SK-N-SH (cell line): Measurements from ENCODE around the gene RAB15. TPM values are rescaled to one million over a fixed set of nuclear protein-coding genes. Genes with fewer than 3 reads are reported as not detected.

Experiments
- CTCF ChIA-PET: fragments of 300-600, 350-600 bp; formaldehyde crosslinking; extraction: SDS; loops from one replicate; lab custom pipeline; 2021; lab: Yijun Ruan, JAX
- POLR2A ChIA-PET: fragments of 350-600 bp; sonication (Branson Sonifier 250); formaldehyde crosslinking; extraction: SDS; loops from one replicate; lab custom pipeline; 2020; ENCODE audit warnings: antibody characterized with exemption, inconsistent platforms; lab: Yijun Ruan, JAX
- DNase-seq: peaks from one replicate; pipeline ENCODE4 v3.0.0; 2012
- H2AFZ ChIP-seq: fragments of 200-600 bp; sonication (generic); 2 replicates; pipeline ENCODE4 v1.8.1; 2016; ENCODE audit warnings: antibody characterized with exemption, mild to moderate bottlenecking, low read depth
- H3F3A ChIP-seq: fragments of 200-600 bp; sonication (generic); replicated peaks from 2 replicates; pipeline ENCODE3; 2016; ENCODE audit warnings: antibody characterized with exemption, mild to moderate bottlenecking; ENCODE audit not compliant: insufficient read depth
- H3K27ac ChIP-seq, 2 experiments: fragments of 200-500 bp in 1 of 2; fragments of 200-600 bp in 1 of 2; sonication (Bioruptor generic) in 1 of 2; sonication (generic), shearing (Covaris generic) in 1 of 2; 2 replicates each; pipeline versions ENCODE4 v1.5.1 to v1.6.1; 2014 to 2016; ENCODE audit warnings: low read depth in 2 of 2, inconsistent platforms in 1 of 2, low read length in 1 of 2, mild to moderate bottlenecking in 1 of 2, mixed read lengths in 1 of 2
- H3K27me3 ChIP-seq: fragments of 200-600 bp; sonication (generic), shearing (Covaris generic); 2 replicates; pipeline ENCODE4 v1.6.1; 2016; ENCODE audit warnings: mixed run types; ENCODE audit not compliant: insufficient read depth
- H3K36me3 ChIP-seq, 2 experiments: fragments of 200-500 bp in 1 of 2; fragments of 200-600 bp in 1 of 2; sonication (Bioruptor generic) in 1 of 2; sonication (generic) in 1 of 2; replicated peaks in 1 of 2; 2 replicates each; pipeline versions ENCODE3 to v1.5.1; 2014 to 2016; ENCODE audit warnings: low read length in 1 of 2, mild to moderate bottlenecking in 1 of 2; ENCODE audit not compliant: insufficient read depth in 2 of 2, control insufficient read depth in 1 of 2
- H3K4me1 ChIP-seq, 2 experiments: fragments of 200-500 bp in 1 of 2; fragments of 200-600 bp in 1 of 2; sonication (Bioruptor generic) in 1 of 2; sonication (generic), shearing (Covaris generic) in 1 of 2; 2 replicates each; pipeline versions ENCODE4 v1.5.1 to v1.6.1; 2014 to 2016; ENCODE audit warnings: low read depth in 1 of 2, low read length in 1 of 2, mixed run types in 1 of 2; ENCODE audit not compliant: insufficient read depth in 2 of 2, control insufficient read depth in 1 of 2
- H3K4me2 ChIP-seq: fragments of 200-600 bp; sonication (generic), shearing (Covaris generic); 2 replicates; pipeline ENCODE4 v1.6.1; 2017; ENCODE audit warnings: mixed run types
- H3K4me3 ChIP-seq, 2 experiments: fragments of 200-500 bp in 1 of 2; fragments of 200-600 bp in 1 of 2; sonication (Bioruptor generic) in 1 of 2; sonication (generic), shearing (Covaris generic) in 1 of 2; 2 replicates each; pipeline versions ENCODE4 v1.5.1 to v1.8.1; 2014 to 2016; ENCODE audit warnings: low read depth in 2 of 2, inconsistent platforms in 1 of 2, low read length in 1 of 2, mild to moderate bottlenecking in 1 of 2, mixed read lengths in 1 of 2, moderate library complexity in 1 of 2
- H3K79me2 ChIP-seq: fragments of 200-600 bp; sonication (generic); 2 replicates; pipeline ENCODE4 v1.8.1; 2017; ENCODE audit warnings: mild to moderate bottlenecking; ENCODE audit not compliant: insufficient read depth
- H3K9ac ChIP-seq: fragments of 200-600 bp; sonication (generic); 2 replicates; pipeline ENCODE4 v1.6.1; 2017; ENCODE audit warnings: mixed run types
- H3K9me2 ChIP-seq: fragments of 200-600 bp; sonication (generic); 2 replicates; pipeline ENCODE4 v1.6.1; 2017; ENCODE audit warnings: mixed run types
- H3K9me3 ChIP-seq: fragments of 200-600 bp; sonication (generic); 2 replicates; pipeline ENCODE4 v1.6.1; 2017; ENCODE audit warnings: mixed run types, mild to moderate bottlenecking, moderate library complexity
- H4K20me1 ChIP-seq: fragments of 200-600 bp; sonication (generic); 2 replicates; pipeline ENCODE4 v1.6.1; 2017; ENCODE audit warnings: mild to moderate bottlenecking, mixed run types; ENCODE audit not compliant: insufficient read depth
- ELF1 ChIP-seq: IDR thresholded peaks from 2 replicates; pipeline ENCODE4 v1.4.0; 2012
- EP300 ChIP-seq, 2 experiments: IDR thresholded peaks; 2 replicates each; pipeline versions ENCODE4 v1.4.0 to v1.6.1; 2012; ENCODE audit warnings: borderline replicate concordance in 1 of 2, low read depth in 1 of 2, low read length in 1 of 2
- FOSL2 ChIP-seq: IDR thresholded peaks from 2 replicates; pipeline ENCODE4 v1.4.0; 2012; ENCODE audit warnings: low read depth, mild to moderate bottlenecking, moderate library complexity, borderline replicate concordance
- FOXM1 ChIP-seq: IDR thresholded peaks from 2 replicates; pipeline ENCODE4 v1.4.0; 2012; ENCODE audit warnings: low read depth, mild to moderate bottlenecking
- GABPA ChIP-seq: IDR thresholded peaks from 2 replicates; pipeline ENCODE4 v1.4.0; 2012; ENCODE audit warnings: low read depth, mild to moderate bottlenecking
- MEF2A ChIP-seq: IDR thresholded peaks from 2 replicates; pipeline ENCODE4 v1.4.0; 2012; ENCODE audit warnings: low read depth, borderline replicate concordance
- MXI1 ChIP-seq: IDR thresholded peaks from 2 replicates; pipeline ENCODE4 v1.6.1; 2012; ENCODE audit warnings: mild to moderate bottlenecking, low read depth, low read length, improper control_type of control experiment
- RAD21 ChIP-seq: IDR thresholded peaks from 2 replicates; pipeline ENCODE4 v1.6.1; 2012; ENCODE audit warnings: mild to moderate bottlenecking, low read length
- RCOR1 ChIP-seq: fragments of 150-350 bp; IDR thresholded peaks from 2 replicates; pipeline ENCODE4 v1.6.1; 2017; ENCODE audit warnings: antibody characterized with exemption, low read length
- REST ChIP-seq: IDR thresholded peaks from 2 replicates; pipeline ENCODE4 v1.6.1; 2012; ENCODE audit warnings: mild to moderate bottlenecking, low read depth, low read length, moderate library complexity
- RFX5 ChIP-seq: IDR thresholded peaks from 2 replicates; pipeline ENCODE4 v1.6.1; 2012; ENCODE audit warnings: mild to moderate bottlenecking, improper control_type of control experiment, low read length
- SMC3 ChIP-seq: IDR thresholded peaks from 2 replicates; pipeline ENCODE4 v1.6.1; 2012; ENCODE audit warnings: low read depth, low read length, improper control_type of control experiment
- TAF1 ChIP-seq: IDR thresholded peaks from 2 replicates; pipeline ENCODE4 v1.6.1; 2012; ENCODE audit warnings: low read depth, mild to moderate bottlenecking, low read length, moderate library complexity, borderline replicate concordance
- TEAD4 ChIP-seq: IDR thresholded peaks from 2 replicates; pipeline ENCODE4 v1.4.0; 2012; ENCODE audit warnings: mild to moderate bottlenecking, borderline replicate concordance; ENCODE audit not compliant: insufficient read depth
- USF1 ChIP-seq: IDR thresholded peaks from 2 replicates; pipeline ENCODE4 v1.4.0; 2012; ENCODE audit warnings: low read depth, borderline replicate concordance
- USF2 ChIP-seq: fragments of 150-350 bp; IDR thresholded peaks from 2 replicates; pipeline ENCODE4 v1.6.1; 2017; ENCODE audit warnings: antibody characterized with exemption, low read length, low read depth, borderline replicate concordance
- WGBS: methylation state at CpG from one replicate; pipeline ENCODE4 v1.1.6; 2017; ENCODE audit warnings: low lambda C conversion rate; 5-methylcytosine and 5-hydroxymethylcytosine counted together
- polyA plus RNA-seq, 3 experiments: library from polyadenylated mRNA; depleted of rRNA; stranded (reverse); fragments of >200 nt; gene quantifications; 2 replicates each; pipeline ENCODE4 v1.2.3, GENCODE V29; 2012

Gene RAB15
- polyA plus RNA-seq, 1 of the 3 experiments (the other 2 are of a cell fraction) = 14.2 TPM

GRCh38 chr14:64968651-64969050 is 3.5 kb downstream of the RAB15 start:
- POLR2A ChIA-PET = no interaction called here
- Histone ChIP-seq H3K27me3 (no peaks in the 10 kb centered on the region), H2AFZ (no peak overlapping the region), H3K4me3 (no peak overlapping the region), H3K36me3 (peaks cover 0 to 3% of the 10 kb centered on the region in 2 experiments), H3K79me2 (no peaks in the 10 kb centered on the region), H3F3A (no peaks in the 10 kb centered on the region), H3K9ac (no peak overlapping the region), H3K9me2 (no peaks in the 10 kb centered on the region), H4K20me1 (no peaks in the 10 kb centered on the region), H3K27ac (no peak overlapping the region), H3K4me2 (no peak overlapping the region), H3K9me3 (no peaks in the 10 kb centered on the region), H3K4me1 (peaks cover 10 to 19% of the 10 kb centered on the region in 2 experiments; a peak in 3 of 4 replicates)
- DNase-seq = no peak
- no peak for TF ChIP-seq FOXM1
- no peak for TF ChIP-seq GABPA
- TF ChIP-seq FOSL2 = no peak
- TF ChIP-seq SMC3 = no peak
- no peak for TF ChIP-seq RAD21
- no peak for TF ChIP-seq ELF1
- TF ChIP-seq USF2 = no peak
- TF ChIP-seq USF1 = no peak
- TF ChIP-seq MXI1 = no peak
- TF ChIP-seq MEF2A = no peak
- no peak for TF ChIP-seq RFX5
- no peak for TF ChIP-seq RCOR1
- no peak for TF ChIP-seq TAF1
- TF ChIP-seq REST = no peak
- no peak for TF ChIP-seq TEAD4
- TF ChIP-seq EP300 (IDR thresholded peaks at IDR 0.05; ENCODE audit: borderline replicate concordance in 1 of 2, low read depth in 1 of 2, low read length in 1 of 2) = no peak
- WGBS = 91% methylated on average over 6 of the region's 6 CpGs
- CTCF ChIA-PET = interaction anchor here (1.1 to 1.8 kb wide), 2 partner anchors 18 to 51 kb away, joined by 3 to 7 read pairs; partner anchors contain the start of gene FNTB
